GM18951 (cell line): Measurements from ENCODE around the gene SLC2A1.

ENCODE experiments used
- POLR2A ChIP-seq: IDR thresholded peaks from 4 replicates; pipeline ENCODE4 v1.6.1; 2011; ENCODE audit warnings: mild to moderate bottlenecking; ENCODE audit not compliant: insufficient read length, insufficient read depth; ENCODE audit errors: extremely low read depth
- in situ Hi-C: fragments of 300-500 bp; cut with MboI; formaldehyde crosslinking; loops from one replicate; pipeline ENCODE4 v1.12.0; 2022; ENCODE audit warnings: low sequenced_read_pairs, mixed read lengths, inconsistent platforms; ENCODE audit not compliant: unreplicated experiment

SLC2A1 gene

DNA sequence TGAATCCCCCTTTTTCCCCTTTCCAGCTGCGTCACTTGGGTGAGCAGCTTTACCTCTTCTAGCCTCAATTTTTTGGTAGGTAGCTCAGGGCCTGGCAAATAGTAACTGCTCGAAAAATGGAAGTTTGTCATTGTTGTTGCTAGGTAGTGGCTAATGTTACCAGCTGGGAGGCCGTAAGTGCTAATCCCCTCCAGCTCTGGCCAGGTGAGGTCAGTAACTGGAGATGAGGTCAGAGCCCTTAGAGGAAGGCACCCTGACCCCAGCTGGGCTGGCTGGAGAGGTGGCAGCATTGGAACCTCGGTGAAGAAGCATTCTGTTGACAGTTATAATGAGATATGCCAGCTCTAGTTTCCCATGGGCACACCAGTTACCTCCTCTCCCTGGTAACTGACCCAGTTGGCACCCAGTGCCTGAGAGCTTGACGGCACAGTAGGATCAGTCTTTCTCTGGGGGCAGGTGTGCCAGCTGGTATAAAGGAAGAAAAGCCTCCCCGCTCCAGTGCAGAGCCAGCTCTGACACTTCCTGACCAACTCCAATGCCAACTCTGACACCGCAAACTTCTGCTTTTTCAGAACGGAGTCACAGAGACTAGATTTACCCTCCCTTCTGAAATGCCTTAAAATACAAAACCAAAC lies 35.0 kb upstream of the SLC2A1 start:
- in situ Hi-C loops, result no loop called here

GRCh38 chr1:42992054-42992571 lies 33.4 kb upstream of the SLC2A1 start:
- no peak for TF ChIP-seq POLR2A
- in situ Hi-C loops, result no loop called here

More for the DNA sequence above, 35.0 kb upstream of the SLC2A1 start:
- TF ChIP-seq POLR2A, result no peak

DNA sequence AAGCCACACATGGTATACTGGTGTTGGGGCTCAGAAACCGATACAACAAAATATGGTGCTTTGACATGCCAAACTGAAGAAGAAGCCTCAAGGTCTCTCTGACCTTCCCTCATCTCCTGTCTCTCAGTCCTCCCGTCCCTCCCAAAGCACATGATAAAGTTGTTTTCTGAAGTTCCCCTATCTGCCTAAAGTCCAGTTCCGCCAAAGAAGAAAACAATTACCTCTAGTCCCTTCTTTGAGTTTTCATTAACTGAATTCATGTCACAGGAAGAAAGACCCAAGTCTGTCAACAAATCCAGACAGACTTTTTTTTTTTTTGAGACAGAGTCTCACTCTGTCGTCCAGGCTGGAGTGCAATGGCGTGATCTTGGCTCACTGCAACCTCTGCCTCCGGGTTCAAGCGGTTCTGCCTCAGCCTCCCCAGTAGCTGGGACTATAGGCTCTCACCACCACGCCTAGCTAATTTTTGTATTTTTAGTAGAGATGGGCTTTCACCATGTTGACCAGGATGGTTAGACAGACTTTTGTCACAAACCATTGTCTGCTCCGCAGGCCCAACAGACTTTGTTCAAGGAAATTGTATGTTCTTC lies 32.2 kb upstream of the SLC2A1 start:
- no peak for TF ChIP-seq POLR2A
- in situ Hi-C loops, result no loop called here

DNA sequence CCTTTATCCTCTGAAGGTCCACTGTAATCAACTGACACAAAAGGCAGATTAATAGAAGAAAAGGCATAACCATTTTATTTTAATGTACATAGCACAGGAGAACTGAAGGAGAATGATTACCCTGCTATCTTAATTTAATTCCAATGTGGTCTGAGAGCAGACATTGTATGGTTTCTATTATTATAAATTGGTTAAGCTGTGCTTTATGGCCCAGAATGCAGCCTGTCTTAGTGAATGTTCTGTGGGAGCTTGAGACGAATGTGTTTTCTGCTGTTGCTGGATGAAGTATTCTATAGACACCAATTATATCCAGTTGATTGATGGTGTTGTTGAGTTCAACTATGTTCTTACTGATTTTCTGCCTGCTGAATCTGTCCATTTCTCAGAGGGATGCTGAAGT lies 25.0 kb upstream of the SLC2A1 start:
- no peak for TF ChIP-seq POLR2A
- in situ Hi-C loops, result no loop called here

- no peak for TF ChIP-seq POLR2A
- in situ Hi-C loops, result no loop called here
These were observed 24.6 kb upstream of the SLC2A1 start for GRCh38 chr1:42983253-42983652.

DNA sequence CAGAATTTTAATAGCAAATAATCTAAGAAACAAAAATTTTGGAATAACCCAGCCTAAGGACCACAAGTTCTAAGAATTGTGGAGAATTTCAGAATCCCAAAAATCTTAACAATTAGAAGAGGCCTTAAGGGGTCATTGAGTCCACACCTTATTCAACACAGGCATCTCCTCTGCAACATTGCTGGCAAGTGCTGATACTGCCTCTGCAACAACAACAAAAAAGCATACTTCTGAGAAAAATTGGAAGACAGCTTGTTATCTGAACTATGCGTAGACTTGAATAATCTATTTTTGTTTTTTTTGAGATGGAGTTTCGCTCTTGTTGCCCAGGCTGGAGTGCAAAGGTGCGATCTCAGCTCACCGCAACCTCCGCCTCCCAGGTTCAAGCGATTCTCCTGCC lies 24.0 kb upstream of the SLC2A1 start:
- in situ Hi-C loops, result no loop called here
- no peak for TF ChIP-seq POLR2A

DNA sequence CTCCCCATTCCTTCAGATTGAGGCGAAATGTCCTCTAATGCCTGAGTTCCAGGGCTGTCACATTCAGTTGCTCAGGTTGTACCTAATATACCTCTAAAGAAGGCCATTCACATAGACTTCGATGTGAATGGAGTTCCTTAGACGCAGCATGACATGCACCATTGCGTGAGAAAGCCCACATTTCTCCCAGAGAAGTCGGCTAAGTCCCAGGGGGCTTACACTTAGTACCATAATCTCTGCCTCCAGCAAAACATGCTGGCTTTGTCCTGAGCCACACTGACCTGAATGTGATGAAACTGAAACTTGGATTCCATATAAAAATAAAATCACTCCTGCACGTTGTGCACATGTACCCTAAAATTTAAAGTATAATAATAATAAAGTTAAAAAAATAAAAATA lies 23.2 kb upstream of the SLC2A1 start:
- TF ChIP-seq POLR2A, result no peak
- in situ Hi-C loops, result no loop called here

- no peak for TF ChIP-seq POLR2A
- in situ Hi-C loops, result no loop called here
These were observed 22.7 kb upstream of the SLC2A1 start for GRCh38 chr1:42981255-42981805.

DNA sequence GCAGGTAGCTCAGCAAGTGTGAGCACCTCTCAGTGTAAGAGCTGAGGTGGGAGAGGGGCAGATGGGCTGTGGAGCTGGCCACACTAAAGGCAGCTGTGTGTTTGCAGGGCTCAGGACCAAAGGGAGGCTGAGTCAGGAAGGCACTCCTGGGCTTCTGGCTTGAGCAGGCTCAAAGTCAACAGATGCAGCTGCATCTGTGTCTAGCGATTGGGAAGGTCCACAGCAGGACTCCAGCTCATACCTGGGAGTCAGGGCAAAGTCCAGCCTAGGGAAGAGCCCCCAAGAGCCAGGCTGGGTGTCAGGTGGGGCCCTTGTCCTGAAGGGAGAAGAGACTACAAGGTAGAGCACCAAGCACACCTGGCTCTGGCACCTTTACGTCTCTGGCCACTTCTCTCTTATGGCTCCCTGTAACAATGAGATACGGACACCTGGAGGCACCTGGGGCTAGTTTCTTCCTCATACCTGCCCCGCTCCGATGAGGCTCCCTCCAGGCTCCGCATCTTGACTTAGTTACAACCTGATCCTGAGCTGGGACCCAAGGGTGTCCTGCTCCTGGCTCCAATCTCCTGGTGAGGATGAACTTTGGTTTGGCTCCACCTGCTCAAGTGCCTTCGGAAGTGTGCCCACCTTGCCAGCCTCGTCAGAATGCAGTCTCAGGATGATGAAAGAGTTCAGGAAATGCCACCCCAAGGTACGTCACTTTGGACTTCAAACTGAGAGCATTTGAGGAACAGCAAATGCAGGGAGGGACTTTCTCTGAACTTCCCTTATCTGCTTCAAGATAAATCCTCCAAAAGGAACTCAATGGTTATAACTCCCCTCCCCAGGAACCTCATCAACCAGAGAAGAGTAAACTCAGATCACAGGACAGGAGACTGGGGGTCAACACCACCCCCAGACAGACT lies 21.5 kb upstream of the SLC2A1 start:
- in situ Hi-C loops, result no loop called here
- no peak for TF ChIP-seq POLR2A

DNA sequence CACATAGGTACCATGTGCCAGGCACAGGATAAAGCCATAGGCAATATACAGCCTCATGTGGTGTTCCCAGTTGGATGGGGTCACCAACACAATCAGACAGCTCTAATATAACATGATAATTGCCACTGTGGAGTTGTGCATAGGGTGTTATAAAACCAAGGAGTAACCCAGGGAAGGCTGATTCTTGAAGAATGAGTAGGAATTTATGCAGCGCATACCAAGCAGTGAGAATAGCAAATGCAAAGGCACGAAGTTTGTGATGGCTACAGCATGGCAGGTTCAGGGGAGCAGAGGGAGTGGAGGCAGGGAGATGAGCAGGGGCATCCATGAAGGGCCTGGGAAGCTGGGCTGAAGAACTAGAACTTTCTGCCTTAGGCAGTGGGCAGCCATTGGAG lies 20.4 kb upstream of the SLC2A1 start:
- in situ Hi-C loops, result no loop called here

DNA sequence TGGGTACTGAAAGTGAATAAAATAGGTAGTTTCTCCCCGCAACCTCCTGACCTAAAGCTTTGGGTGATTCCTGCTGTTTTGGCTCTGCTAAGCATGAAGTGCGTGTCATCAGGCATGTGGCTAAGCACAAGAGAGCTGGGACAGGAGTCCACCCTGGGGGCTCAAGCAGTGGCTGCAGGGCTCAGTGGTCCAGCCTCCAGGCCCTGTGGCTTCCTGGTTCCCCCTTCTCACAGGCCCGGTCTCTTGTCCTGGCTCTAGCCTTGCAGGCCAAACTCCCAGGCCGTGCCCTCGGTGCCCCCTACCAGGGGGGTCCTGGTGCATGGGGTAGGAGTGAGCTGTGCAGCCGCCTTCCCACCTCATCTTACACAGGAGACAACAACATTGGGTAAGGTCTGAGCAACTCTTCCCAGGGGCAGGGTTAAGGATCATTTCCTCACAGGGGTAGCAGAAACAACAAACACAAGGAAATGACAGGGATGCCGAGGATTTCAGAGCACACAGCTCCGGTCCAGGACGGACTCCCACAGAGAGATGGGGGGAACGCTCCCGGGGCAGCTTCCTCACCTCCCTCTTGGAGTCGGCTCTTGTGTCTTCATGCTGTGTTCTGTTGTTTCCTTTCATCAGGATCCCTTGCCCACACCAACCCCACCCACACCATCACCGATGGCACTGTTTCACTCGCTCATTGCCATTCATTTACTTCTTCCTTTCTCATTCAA lies 19.8 kb upstream of the SLC2A1 start:
- in situ Hi-C loops, result no loop called here
- TF ChIP-seq POLR2A, result no peak

More for the DNA sequence above, 20.4 kb upstream of the SLC2A1 start:
- TF ChIP-seq POLR2A, result no peak

DNA sequence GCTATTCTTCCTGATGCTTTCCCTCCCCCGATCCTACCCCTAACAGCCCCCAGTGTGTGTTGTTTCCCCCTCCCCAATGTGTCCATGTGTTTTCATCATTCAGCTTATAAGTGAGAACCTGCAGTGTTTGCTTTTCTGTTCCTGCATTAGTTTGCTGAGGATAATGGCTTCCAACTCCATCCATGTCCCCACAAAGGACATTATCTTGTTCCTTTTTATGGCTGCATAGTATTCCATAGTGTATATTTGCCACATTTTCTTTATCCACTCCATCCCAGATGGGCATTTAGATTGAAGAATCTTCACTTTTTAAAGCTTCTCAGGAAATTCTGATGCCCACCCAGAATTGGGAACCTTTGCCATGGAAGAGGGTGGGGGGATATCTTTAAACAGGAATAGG lies 19.0 kb upstream of the SLC2A1 start:
- in situ Hi-C loops, result no loop called here

More for the DNA sequence above, 19.0 kb upstream of the SLC2A1 start:
- TF ChIP-seq POLR2A, result no peak
